ENCODE data around the gene TBC1D4.

- TF ChIP-seq POLR2AphosphoS5 (IDR thresholded peaks at IDR 0.05) (no peak), CTCF (IDR thresholded peaks at IDR 0.05 in 8 of 11, conservative IDR thresholded peaks at IDR 0.05 in 3 of 11) (no peak), POLR2A (IDR thresholded peaks at IDR 0.05) (no peak)
Measured at GRCh38 chr13:75360170-75360569, 121.8 kb downstream of the TBC1D4 start.
